K562 (cell line): ENCODE measurements around the gene COL13A1.

Experiments used
- SP2 ChIP-seq: IDR thresholded peaks from 2 replicates; pipeline ENCODE4 v1.6.1; 2011; ENCODE audit warnings: mild to moderate bottlenecking, low read depth, low read length, moderate library complexity; ENCODE audit not compliant: poor library complexity, severe bottlenecking; ENCODE audit errors: extremely low read depth
- TEAD4 ChIP-seq, 2 experiments: sonication (generic) in 1 of 2; formaldehyde crosslinking in 1 of 2; IDR thresholded peaks; 2 replicates each; pipeline versions ENCODE4 v1.6.1 to v1.8.0; 2012 to 2022; ENCODE audit warnings: borderline replicate concordance in 1 of 2, inconsistent platforms in 1 of 2, low read length in 1 of 2, mild to moderate bottlenecking in 1 of 2, missing genetic modification reagents in 1 of 2
- ZFP30 ChIP-seq: fragments of 250-450 bp; sonication (Bioruptor Pico); IDR thresholded peaks from 2 replicates; pipeline ENCODE4 v1.8.0; 2022; ENCODE audit warnings: moderate library complexity, mild to moderate bottlenecking, inconsistent platforms, borderline replicate concordance
- TF ChIP-seq, protein P1 (sequence below), 3 experiments: IDR thresholded peaks in 2 of 3; conservative IDR thresholded peaks in 1 of 3; 2 replicates each; pipeline ENCODE4 v1.5.1; 2011 to 2012; ENCODE audit warnings: low read length in 3 of 3, mild to moderate bottlenecking in 3 of 3, control low read depth in 2 of 3, improper control_type of control experiment in 1 of 3, inconsistent platforms in 1 of 3, low read depth in 1 of 3, mixed read lengths in 1 of 3, moderate library complexity in 1 of 3; ENCODE audit not compliant: insufficient read depth in 2 of 3

DNA sequence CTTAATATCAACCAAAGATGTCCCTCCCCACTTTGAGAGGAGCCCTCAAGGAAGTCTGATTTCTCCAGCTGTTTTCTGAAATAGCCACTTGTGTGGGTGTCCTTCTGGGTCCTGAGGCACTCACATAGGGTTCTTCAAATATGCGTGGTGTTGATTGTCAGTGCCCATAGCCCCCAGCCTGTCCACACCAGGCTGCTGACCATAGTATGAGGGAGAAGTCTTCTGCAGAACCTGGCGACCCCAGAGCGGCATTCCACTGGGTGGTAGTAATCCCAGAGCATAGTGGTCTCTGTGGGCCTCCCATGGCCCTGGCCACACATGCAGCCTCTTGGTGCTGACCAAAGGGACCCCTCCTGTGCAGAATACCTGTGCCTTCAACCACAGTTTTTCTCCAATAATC is 168.3 kb downstream of the COL13A1 start:
- TF ChIP-seq TEAD4 (IDR thresholded peaks at IDR 0.05; ENCODE audit: low read length) = no peak
- TF ChIP-seq TEAD4 (CRISPR knock-in tag; IDR thresholded peaks at IDR 0.05; ENCODE audit: borderline replicate concordance) = no peak
- TF ChIP-seq, protein P1, sequence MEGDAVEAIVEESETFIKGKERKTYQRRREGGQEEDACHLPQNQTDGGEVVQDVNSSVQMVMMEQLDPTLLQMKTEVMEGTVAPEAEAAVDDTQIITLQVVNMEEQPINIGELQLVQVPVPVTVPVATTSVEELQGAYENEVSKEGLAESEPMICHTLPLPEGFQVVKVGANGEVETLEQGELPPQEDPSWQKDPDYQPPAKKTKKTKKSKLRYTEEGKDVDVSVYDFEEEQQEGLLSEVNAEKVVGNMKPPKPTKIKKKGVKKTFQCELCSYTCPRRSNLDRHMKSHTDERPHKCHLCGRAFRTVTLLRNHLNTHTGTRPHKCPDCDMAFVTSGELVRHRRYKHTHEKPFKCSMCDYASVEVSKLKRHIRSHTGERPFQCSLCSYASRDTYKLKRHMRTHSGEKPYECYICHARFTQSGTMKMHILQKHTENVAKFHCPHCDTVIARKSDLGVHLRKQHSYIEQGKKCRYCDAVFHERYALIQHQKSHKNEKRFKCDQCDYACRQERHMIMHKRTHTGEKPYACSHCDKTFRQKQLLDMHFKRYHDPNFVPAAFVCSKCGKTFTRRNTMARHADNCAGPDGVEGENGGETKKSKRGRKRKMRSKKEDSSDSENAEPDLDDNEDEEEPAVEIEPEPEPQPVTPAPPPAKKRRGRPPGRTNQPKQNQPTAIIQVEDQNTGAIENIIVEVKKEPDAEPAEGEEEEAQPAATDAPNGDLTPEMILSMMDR (IDR thresholded peaks at IDR 0.05 in 2 of 3, conservative IDR thresholded peaks at IDR 0.05 in 1 of 3; ENCODE audit: insufficient read depth in 2 of 3, low read depth in 1 of 3, low read length in 3 of 3) = no peak
- no peak for TF ChIP-seq ZFP30
- TF ChIP-seq SP2 = no peak
